ENCODE results near the gene RNPS1.
A peak's percentile ranks its signal among the peaks of the same experiment; 100 is the strongest.
"Not testable (repeated sequence)": the region's sequence is repeated elsewhere in the genome, so short reads cannot be mapped to it uniquely, and the experiment has no call there.

The RNPS1 gene

DNA sequence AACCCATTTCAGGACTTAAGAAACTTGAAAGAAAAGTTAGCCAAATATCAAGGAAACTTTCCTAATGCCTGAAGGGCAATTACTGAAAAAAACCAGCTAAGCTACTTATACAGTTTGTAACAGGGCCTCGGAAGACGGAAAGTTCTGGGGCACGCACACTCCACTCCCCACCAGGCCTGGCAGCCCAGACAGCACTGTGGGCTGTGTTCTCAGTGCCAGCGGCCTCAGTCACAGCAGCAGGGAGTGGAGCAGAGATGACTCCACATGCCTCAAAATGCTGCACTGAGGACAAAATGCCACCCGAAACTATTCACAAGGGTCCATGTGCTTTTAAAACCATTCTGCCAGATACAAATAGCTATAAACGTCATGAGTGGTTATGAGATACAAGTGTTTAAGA lies 10.2 kb downstream of the RNPS1 start:
- DNase-seq (ENCODE audit: low spot score): no peak

GRCh38 chr16:2256531-2257140 lies 11.3 kb downstream of the RNPS1 start:
- no peak for DNase-seq (ENCODE audit: low spot score)

DNA sequence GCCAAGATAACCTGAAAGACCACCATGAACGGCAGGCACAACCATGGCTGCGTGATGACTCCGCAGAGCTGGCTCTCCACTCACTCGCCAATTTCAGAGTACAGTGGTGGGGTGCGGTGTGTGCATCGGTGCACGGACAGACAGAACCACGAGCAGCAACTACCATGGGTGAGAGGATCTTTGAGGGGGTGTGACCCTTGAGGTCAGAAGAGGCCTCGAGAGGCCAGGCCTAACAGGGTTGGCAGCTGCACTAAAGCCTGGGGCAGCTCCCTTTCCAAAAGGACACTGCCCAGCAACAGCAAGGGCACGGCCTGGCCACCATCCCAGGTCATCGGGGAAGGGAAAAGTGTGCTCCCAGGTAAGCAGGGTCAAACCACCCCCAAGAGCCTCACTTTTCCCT lies 14.6 kb downstream of the RNPS1 start:
- no peak for DNase-seq (ENCODE audit: low spot score)

GRCh38 chr16:2252806-2253148 lies 15.1 kb downstream of the RNPS1 start:
- no peak for DNase-seq (ENCODE audit: low spot score)

DNA sequence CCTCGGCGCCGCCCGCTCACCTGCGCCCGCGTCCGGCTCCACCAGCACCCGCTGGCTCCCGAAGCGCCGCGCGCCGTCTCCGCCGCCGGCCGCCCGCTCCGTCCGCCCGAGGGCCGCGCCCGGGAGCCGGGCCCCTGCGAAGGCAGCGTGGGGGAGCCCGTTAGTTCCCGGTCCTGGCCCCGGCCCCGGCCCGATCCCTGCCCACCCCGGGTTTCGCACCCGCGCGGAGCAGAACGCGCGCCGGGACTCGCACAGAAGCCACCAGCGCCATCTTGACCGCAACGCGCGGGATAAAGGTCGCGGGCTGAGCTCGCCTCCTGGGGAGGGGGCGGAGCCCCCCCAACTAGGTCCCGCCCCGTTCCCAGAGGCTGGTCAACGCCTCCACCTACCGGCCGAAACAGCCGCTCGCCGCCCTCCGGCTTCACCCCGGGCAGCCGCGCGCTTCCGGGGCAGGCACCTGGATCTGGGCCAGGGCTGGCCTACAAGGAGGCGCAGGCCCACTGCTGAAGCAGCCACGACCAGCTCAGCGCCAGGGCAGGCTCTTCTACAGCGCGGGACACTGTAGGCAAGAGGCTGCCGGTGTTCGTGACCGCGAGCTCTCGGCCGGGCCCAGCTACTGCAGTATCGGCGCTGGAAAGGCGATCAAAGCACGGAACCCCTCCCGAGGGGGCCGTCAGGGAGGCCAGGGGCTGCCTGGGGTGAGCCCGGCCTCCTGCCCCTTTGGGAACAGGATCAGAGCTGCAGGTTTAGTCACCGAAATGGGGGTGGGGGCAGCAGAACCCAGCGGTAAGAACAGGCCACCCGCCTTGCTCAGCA lies 16.4 kb downstream of the RNPS1 start, which contains the start of gene ECI1:
Gene ECI1, minus strand, starts transcription at position 292 of the 816 bp plus-strand sequence. Its CDS starts 21 bp downstream, at position 271.
- peak; percentile 94 for DNase-seq (ENCODE audit: low spot score)

DNA sequence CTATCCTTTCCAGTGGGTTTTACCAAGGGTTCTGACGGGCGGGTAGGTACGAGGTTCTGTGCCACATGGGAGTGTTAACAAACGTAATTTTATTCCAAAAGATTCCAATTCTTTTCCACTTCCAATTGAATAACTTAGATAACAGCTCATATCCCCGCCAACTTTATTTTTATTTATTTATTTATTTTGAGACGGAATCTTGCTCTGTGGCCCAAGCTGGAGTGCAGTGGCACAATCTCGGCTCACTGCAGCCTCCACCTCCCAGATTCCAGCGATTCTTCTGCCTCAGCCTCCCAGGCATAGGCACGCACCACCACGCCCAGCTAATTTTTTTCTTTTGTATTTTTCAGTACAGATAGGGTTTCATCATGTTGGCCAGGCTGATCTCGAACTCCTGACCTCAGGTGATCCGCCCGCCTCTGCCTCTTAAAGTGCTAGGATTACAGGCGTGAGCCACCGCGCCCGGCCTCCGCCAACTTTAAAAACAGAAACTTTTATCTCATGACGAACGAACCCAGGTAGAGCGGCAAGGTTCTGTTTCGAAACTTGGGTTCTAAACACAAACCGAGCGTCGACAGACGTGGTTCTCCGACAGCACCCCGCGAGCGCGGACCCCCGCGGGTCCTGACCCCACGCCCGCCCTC lies 17.2 kb downstream of the RNPS1 start:
- DNase-seq (ENCODE audit: low spot score): no peak

DNA sequence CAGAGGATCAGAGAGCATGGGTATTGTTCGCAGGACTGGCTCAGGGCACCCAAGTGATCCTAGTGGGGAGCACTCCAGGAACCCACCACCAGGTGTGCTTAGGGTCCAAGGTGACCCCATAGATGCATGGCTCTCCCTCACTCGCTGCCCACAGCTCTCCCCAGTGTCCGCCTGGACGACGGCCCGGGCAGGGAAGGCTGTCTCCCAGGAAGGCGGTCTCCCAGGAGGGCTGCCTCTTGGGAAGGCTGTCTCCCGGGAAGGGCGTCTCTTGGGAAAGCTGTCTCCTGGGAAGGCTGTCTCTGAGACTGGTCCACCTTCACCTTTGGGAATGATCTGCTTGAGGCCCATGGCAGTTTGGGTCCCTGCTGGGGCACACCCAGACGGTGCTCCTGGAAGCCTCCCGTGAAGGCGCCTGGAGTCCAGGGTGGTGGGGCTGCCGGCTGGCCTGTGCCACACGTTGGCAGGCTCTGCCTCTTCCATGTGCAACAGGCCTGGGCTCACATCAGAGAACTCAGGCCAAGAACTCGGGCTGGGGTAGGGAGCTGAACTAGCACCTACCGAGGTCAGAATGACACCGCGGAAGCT lies 21.5 kb downstream of the RNPS1 start:
- DNase-seq (ENCODE audit: low spot score): no peak

GRCh38 chr16:2244926-2245795 lies 22.8 kb downstream of the RNPS1 start:
- no peak for DNase-seq (ENCODE audit: low spot score)

GRCh38 chr16:2244301-2244700 lies 23.6 kb downstream of the RNPS1 start:
- no peak for DNase-seq (ENCODE audit: low spot score)

GRCh38 chr16:2243781-2244180 lies 24.1 kb downstream of the RNPS1 start:
- DNase-seq (ENCODE audit: low spot score): no peak

GRCh38 chr16:2243031-2243528 lies 24.8 kb downstream of the RNPS1 start:
- no peak for DNase-seq (ENCODE audit: low spot score)

DNA sequence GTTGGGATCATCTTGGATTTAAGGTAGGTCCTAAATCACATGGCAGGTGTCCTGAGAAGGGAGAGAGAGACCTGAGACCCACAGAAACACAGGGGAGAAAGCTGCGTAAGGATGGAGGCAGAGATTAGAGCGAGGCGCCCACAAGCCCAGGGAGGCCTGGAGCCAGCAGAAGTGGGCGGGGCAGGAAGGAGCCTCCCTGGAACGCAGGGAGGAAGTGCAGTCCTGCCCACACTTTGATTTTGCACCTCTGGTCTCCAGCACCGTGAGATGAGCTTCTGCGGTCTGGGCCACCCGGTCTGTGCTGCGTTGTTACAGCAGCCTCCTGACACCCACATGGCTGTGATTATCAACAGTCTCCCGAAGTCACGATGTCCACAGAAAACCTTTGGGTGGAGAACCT lies 25.3 kb downstream of the RNPS1 start:
- DNase-seq (ENCODE audit: low spot score): no peak

GRCh38 chr16:2240331-2240730 lies 27.6 kb downstream of the RNPS1 start:
- DNase-seq (ENCODE audit: low spot score): not testable (repeated sequence)

DNA sequence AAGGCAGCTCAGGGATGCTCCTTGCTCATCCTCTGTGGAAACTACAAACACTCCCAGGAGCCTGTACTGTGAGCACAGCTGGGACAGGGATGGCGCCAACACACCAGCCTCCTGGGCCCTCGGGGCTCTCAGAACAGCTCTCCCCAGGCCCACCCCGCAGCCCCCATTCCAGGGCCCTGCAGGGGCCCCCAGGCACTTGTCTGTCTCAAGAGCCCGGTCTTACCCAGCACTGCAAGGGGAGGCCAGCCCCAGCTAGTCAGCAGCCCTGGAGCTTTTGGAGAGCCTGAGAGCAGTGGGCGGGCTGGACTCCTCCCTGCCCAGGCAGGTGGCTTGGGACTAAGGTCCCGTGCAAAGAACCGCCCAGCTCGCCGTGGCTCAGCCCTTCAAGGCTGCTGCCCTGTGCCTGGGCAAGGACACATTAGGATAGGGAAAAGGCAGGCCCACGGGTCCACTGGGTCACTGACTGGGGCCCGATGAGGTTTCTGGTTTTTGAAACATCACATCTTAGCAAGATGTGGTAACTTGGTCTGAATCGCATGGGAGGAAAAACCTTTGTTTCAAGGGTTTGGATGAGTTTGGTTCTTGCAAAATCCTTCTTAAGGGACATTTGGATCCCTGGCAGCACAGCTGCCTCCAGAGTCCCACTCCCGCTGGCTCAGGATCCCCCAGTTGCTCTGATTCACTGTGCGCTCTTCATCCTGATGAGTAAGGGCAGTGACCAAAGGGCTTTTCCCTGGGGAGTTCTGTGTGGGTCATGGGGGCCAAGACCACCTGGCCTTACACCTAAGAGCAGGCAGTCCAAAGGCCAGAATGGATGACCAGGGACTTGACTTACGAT lies 28.9 kb downstream of the RNPS1 start:
- DNase-seq (ENCODE audit: low spot score): no peak

DNA sequence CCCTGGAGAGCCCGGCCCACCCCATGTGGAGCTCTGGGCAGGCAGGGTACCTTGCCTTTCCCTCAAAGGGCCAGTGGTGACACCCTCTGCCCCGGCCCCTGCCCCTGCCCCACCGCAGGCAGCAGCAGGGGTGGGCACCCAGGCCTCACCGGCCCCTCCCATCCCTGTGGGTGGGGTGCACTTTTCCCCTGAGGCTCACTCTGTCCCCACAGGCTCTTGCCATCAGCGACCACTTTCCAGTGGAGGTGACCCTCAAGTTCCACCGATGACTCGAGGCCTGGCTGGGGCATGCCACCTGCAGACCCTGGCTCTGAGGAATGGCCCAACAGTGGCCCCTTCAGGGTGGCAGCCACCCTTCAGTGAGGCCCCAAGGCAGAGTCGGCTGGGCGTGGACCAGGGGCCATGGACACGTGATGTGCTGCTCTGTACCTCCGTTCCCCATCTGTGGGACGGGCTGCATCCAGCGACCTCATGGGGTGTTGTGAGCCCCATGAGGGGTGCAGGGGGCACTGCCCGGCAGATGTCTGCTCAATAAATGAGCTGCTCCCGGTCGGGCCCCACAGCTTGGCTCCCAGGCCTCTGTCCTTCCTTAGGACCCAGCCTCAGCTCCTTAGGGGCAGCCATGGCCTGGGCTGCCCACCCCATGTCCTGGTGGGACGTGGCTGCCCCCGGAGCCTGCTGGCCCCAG lies 29.6 kb downstream of the RNPS1 start:
- no peak for DNase-seq (ENCODE audit: low spot score)

DNA sequence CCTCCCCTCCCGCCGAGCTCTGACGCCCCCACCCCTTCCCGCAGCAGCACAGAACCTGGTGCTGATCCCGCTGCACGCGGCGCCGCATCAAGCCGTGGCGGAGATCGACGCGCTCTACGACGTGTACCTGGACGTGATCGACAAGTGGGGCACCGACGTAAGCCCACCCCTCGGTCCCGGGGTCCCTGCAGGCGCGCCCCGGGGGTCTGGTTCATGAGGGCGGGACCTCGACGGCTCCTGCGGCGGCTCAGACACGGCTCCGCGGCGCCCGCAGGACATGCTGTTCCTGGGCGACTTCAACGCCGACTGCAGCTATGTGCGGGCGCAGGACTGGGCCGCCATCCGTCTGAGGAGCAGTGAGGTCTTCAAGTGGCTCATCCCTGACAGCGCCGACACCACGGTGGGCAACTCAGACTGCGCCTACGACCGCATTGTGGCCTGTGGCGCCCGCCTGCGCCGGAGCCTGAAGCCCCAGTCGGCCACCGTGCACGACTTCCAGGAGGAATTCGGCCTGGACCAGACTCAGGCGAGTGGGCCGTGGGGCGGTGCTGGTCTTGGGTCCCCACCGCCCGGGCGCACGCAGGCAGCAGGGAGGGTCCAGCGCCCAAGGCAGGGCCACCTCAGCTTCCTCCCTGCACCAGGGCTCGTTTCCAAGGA lies 30.3 kb downstream of the RNPS1 start:
- no peak for DNase-seq (ENCODE audit: low spot score)

- DNase-seq (ENCODE audit: low spot score): no peak
Observed at GRCh38 chr16:2237102-2237482, 30.8 kb downstream of the RNPS1 start.

DNA sequence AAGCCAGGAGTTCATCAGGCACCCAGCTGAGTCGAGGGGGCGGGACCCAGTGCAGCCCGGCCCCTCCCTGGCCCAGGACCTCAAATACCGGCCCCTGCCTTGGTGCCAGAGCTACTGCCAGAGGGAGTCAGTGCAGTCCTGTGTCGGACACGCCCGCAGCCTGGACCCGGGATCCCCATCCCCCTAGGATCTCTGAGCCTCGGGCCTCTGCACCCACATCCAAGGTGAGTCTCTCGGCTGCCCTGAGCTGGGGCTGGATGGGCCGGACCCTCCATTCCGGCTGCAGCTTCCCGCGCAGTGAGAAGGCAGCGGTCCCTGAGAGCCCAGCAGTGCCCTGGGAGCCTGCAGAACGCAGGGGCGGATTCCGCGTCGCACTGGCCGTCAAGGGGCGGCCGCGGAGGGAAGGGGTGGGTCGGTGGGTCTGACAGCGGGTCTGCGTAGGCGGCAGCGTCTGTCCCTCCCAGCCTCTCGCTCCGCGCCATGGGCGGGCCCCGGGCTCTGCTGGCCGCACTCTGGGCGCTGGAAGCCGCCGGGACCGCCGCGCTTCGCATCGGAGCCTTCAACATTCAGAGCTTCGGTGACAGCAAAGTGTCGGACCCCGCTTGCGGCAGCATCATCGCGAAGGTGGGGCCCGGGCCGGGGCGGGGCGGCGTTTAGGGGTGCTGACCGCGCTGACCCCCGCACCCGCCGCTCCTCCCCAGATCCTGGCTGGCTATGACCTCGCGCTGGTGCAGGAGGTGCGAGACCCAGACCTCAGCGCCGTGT lies 31.4 kb downstream of the RNPS1 start, which contains the start of gene DNASE1L2:
Gene DNASE1L2, plus strand, starts transcription at position 108 of the 765 bp plus-strand sequence. Its CDS starts 373 bp downstream, at position 481.
- DNase-seq (ENCODE audit: low spot score): no peak

Data from Ammon's horn (tissue), 1 donor.